GM21381 (cell line): ENCODE data around the gene KDM2B.
A peak's percentile ranks its signal among the peaks of the same experiment; 100 is the strongest.

Experiments
- ATAC-seq: cut with Tn5 transposase; IDR thresholded peaks from one replicate; pipeline ENCODE4 v1.9.1; 2021; ENCODE audit warnings: mild to moderate bottlenecking, moderate library complexity; ENCODE audit not compliant: unreplicated experiment

KDM2B gene

DNA sequence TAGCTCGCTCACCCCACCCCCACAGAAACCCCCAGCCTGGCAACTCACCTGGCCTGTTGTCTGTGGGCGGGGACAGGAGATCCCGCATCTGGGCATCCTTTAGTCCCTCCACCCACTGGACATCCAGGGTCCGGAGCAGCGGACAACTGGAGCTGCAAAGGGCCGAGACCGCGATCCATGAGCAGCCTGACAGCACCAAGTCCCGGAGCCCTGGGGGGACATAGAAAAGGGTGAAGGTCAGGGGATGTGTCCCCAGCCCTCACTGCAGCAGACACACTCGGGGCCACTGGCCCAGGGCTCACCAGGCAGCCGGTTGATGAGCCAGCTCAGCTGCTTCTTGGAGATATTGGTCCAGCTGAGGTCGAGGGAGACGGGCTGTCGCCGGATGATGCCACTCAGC lies 140.1 kb downstream of the KDM2B start:
- ATAC-seq, result no peak

DNA sequence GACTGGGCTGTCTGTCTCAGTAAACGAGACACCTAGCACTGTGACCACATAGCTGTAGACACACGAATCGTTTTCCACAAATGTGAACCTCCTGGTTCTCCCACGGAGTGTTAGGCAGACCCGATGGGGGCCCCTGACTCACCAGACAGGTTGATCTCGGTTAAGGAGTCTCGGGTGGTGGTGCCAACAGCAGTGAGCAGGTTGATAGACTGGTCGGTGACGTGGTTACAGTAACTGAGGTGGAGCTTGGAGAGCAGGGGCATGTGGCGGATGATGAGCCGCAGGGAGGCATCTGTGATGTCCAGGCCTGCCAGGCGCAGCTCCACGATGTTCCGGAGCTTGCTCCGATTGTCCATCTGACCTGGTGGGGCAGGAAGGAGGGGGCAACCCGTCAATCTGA lies 141.1 kb downstream of the KDM2B start:
- ATAC-seq, result no peak

DNA sequence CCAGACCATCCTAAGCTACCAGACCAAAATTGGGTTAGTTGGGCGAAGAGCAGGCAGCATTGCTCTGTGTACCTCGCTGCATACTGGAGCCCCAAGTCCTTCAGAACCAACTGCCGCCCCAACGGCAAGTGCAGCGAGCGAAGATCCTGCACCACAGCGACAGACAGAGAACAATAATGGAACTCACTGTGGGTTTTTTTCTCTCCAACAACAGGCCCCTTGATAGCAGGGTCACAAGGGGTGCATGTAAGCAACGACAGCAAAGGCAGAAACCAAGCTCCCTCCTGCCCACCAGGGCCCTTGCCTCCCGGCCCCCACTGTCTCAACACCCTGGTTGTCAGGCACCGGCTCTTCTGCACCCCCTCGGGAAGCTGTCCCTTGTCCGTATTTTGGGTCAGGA lies 141.9 kb downstream of the KDM2B start:
- ATAC-seq, result no peak

DNA sequence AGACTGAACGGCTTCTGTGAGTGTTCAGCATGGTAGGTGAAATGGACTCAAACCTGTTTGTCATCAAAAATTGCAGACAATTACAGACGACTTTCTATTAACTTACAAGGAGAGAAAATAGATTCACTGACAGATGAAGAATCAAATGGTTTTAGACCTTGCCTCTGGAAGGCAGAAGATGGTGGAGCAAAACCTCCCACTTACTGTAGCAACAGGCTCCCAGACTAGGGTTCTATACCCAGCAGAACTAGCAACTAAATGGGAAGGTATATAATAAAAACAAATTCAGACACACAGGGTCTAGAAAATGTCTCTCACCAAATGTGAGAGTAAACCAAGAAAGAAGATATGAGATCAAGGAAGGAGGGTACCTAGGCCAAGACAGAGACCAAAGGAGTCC lies 144.1 kb downstream of the KDM2B start:
- no peak for ATAC-seq

DNA sequence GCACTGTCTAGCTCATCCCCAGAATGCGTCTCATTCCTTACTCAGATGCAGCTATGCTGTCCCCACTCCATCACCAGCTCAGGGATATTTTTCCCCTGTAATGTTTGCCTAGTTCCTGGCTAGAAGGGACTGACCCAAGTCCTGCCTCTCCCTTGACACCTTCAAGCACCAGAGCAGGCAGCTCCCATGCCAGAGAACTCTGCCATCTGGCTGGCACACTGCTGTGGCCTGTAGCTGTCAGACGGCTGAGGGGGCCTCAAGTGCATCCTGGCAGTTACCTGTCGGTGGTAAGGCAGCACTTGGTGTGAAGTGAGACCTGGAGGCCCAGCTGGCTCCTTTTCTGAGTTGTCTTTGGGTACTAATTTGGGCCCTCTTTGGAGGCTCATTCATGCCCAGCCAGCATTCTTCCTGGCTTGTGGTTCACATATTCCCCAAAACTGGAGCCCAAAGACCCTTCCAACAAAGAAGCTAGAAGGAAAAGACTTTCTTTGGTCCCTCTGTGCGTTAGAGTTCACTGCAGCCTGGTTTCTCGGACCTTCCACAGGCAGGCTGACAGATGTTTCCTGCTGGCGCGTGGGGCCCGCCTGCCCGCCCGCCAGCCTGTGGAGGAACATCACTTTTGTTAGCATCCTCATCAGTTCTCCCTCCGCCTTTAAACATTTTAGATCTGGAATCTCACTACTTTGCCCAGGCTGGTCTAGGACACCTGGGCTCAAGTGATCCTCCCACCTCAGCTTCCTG lies 147.9 kb downstream of the KDM2B start:
- no peak for ATAC-seq

DNA sequence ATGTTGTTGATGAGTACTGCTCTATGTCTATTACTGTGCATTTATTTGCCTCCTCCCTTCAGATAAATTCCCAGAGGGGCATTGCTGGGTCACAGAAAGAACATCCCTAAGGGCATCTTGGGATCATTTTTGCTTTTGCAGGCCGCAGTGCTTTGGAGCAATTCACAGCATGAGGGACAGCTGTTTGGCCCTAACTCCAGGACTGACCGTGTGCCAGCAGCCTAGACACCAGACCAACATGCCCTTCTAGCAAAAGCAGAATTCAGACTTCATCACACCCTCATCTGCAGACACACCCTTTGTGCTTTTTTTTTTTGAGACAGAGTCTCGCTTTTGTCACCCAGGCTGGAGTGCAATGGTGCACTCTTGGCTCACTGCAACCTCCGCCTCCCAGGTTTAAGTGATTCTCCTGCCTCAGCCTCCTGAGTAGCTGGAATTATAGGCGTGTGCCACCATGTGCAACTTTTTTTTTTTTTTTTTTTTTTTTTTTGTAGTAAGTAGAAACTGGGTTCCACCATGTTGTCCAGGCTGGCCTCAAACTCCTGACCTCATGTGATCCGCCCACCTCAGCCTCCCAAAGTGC lies 149.9 kb downstream of the KDM2B start:
- no peak for ATAC-seq

DNA sequence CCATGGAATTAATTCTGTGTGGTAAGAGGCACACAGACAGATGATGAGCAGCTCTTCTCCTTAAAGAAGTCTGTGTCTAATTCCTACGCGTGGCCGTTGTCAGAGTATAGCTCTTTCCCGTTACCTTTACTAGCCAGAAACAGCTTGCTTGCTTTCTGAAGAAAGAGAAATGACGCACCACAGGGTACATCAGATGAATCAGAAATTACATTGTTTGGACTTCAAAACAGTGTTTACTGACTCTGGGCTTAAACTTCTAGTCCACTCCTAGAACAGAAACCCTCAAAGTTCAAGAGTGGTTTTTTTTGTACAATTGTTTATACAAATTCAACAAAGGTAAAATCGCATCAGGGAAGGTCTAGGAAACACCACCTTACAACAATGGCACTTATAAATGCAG lies 151.9 kb downstream of the KDM2B start:
- no peak for ATAC-seq

DNA sequence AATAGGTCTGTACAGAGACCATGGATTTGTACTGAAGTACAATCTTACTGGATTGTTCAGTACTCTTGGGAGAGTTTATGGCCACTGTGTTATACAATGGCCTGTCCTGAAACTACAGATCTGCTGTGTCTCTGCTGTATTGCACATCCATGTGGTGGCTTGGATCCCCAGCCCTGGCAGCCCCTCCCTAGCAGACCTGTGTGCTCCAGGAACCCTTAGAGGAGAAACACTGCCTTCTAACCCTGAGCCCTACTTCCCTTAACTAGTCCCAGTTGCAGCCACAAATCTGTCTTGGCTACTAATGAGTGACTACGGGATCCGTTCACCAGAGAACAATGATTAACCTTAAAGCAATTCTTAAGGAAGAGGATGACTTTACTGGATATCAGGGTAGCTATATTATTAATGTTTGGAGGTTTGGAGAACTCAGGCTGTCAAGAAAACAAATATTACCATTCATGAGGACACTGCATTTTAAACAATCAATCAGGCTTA lies 153.2 kb downstream of the KDM2B start:
- ATAC-seq, result no peak

DNA sequence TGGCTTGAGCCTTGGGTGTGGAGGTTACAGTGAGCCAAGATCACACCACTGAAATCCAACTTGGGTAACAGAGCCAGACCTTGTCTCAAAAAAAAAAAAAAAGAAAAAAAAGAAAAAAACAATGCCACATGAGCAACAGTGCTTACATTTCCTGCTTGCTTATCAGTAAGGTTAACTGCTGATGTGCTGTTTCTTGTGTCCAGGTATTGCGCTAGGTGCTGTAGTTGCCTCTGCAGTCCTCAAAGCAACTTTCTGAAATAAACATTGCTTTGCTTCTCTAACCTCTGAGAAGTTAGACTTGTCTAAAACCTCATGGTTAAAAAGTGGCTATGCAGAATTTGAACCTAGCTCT lies 156.2 kb downstream of the KDM2B start:
- ATAC-seq, result no peak

DNA sequence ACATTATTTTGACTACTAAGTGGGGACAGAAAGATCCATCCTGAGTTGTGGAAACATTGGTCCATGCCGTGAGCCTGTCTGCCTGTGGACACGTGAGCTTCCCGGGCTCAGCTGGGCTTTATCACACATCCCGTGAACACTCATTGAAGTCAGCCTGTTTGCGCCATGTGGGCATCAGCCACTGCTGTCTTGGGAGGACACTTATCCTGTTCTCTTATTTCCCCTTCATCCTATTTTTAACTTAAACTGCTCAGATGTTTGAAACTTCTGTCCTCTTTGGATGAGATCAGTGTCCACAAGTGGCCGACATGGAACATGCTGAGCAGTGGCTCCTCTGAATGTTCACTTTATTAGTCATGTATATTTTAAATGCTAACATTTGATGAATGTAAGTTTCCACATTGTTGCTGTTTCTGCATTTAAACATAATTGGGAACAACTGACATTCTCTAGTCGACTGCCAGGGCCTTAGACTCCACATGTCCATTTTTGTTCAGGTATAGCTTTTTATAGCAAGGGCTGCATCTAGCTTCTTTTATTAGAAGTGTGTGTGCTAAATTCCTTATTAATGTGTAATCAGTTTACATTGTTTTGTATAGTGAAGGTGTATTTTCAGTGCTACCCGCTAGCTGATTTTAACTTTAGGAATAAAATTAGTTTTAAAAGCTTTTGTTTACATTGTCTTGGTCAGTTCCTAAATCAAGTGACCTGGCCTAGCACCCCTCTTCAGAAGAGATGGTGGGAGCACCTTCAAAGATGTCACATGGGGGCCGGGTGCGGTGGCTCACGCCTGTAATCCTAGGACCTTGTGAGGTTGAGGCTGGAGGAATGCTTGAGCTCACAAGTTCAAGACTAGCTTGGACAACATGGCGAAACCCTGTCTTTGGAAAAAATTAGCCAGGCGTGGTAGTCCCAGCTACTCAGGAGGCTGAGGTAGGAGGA lies 156.9 kb downstream of the KDM2B start:
- no peak for ATAC-seq

DNA sequence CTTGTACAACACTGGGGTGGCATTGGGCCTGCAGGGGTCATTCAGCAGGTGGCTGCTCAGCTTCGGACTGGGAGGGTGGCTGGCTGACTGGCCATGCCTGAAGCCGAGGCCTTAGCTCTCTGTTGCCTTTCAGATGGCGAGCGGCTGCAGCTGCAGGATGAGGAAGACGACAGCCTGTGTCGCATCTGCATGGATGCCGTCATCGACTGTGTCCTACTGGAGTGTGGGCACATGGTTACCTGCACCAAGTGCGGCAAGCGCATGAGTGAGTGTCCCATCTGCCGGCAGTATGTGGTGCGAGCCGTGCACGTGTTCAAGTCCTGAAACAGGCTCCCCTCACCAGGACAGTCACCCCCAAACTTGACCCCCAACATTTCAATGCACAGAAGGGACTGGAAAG lies 157.6 kb downstream of the KDM2B start:
- no peak for ATAC-seq

DNA sequence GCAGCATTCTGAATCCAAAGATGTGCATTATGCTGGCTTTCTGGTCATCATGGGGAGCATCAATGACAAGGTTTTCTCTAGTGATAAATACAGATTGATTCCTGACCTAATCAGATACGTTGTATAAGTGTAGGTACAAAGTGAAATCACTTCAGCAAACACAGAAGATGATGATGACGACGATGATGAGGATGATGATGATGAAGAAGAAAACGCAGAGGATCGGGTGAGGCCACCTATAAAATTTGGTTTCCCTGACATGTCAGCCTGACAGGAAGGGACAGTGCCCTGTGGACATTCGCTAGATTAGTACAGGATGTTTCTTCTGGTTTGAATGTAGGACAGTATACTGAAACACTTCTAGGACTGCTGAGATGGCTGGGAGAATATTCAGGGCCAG lies 160.7 kb downstream of the KDM2B start:
- no peak for ATAC-seq

DNA sequence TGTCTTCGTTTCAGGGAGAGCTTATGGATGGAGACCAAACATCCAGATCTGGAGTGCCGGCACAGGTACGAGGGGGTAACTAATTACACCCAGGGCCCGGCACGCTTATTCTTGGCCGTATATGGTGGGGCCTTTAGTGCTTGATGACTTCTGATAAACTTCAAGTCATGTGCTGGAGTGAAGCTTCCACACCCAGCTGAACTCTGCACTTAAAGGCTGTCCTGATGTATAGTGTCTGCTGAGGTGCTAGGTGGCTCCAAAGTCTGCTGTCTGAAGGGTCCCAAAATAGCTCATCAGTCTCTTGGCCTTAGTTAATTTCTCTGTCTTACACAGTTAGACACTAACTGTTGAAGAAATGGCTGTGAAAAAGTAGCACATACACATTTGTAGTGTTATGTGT lies 163.0 kb downstream of the KDM2B start:
- no peak for ATAC-seq

DNA sequence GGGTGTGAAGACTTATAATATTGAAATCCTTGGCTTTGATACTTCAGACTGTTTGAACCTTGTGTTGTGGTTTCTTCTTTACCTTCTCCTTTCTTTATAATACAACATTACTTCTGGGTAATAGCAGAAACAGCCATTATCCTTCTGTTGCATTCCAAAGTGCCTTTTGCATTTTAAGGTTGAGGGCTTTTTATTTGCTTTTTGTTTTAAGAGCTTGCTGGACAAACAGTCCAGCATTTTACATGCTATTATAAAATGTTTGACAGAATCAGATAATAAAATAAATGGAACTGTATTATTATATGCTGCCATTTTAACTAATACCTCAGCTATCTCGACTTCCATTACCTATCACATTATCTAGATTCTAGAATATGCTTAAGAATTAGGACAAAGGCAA lies 166.9 kb downstream of the KDM2B start:
- ATAC-seq, result no peak

DNA sequence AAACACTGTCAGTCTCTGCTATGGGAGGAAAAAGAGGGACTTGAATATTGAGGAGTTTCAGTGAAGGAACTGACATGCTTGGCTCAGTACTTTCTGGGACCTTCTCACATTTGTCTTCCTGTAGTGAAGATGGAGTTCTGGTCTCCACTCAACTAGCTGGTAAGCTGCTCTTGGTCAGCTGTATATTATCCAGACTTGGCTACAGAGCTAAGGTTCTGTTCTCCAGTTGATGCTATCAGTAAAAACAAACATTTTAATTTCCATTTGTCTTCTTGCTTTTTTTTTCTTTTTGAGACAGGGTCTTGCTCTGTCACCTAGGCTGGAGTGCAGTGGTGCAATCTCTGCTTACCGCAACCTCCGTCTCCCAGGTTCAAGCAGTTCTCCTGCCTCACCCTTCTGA lies 175.6 kb downstream of the KDM2B start:
- ATAC-seq, result no peak

DNA sequence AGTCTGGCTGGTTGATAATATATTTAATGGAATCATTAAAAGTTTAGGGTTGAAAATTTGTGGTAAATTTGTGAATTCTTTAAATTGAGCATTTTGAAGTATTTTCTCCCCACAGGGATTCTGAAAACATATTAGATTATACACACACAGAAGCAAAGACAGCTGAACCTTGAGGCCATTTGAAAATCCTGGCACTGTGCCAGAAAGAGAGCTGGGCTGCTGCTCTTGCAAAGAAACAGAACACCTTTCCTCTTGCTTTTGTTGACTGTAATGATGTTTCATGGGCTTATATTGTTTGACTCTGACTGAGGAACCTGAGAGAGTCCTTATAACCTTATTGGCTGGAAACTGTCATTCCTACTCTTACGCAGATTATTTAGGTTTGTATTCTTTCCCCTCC lies 176.1 kb downstream of the KDM2B start:
- no peak for ATAC-seq

DNA sequence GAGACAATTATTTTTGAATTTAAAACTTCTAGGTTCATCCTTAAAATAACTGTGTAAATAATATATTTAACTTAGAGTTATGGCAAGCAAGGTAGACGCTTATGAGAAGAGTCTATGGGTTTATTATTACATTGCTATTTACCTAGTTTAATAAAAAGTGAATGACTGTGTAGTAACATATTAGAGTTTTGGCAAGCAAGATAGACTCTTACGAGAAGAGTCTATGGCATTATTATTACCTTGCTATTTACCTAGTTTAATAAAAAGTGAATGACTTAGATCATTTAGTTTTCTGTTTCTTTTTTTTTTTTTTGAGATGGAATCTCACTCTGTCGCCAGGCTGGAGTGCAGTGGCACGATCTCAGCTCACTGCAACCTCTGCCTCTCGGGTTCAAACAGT lies 177.1 kb downstream of the KDM2B start:
- ATAC-seq, result no peak

DNA sequence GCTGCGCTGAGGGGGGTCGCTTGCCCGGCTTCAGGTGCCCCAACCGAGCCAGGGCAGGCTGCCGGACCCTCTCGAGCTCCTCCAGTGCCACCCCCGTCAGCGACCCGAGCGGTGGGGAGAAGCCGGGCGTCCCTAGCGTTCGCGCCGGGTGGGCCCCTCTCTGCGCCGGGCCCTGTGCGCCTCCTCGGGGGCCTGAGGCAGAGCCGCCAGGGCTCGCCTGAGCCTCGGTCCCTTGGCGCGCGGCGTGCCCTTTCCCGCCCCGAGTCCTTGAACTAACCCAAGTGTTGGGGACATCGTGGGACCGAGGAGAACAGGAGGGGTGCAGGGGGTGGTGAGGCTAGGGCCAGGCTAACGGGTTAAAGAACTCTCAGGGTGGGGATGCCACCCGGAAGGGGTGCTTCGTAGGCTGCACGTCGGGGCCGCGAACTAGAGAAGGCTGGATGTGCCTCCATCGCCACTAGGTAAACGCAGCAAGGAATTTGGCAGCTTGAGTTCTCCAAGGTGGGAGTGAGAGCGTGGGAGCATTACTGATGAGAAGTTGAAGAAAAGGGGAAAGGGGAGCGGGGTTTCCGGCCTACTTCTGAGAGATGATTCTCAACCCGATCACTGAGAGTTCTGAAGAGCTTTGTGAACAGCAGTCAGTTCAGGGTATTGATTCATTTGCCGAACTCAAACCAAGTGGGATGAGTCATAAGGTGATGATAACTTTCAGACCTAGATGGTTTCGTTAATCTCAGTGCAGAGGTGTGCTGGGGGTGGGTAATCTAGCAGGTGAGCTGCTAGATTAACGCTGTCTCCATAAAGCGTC lies 180.3 kb downstream of the KDM2B start:
- ATAC-seq, result peak; percentile 36

DNA sequence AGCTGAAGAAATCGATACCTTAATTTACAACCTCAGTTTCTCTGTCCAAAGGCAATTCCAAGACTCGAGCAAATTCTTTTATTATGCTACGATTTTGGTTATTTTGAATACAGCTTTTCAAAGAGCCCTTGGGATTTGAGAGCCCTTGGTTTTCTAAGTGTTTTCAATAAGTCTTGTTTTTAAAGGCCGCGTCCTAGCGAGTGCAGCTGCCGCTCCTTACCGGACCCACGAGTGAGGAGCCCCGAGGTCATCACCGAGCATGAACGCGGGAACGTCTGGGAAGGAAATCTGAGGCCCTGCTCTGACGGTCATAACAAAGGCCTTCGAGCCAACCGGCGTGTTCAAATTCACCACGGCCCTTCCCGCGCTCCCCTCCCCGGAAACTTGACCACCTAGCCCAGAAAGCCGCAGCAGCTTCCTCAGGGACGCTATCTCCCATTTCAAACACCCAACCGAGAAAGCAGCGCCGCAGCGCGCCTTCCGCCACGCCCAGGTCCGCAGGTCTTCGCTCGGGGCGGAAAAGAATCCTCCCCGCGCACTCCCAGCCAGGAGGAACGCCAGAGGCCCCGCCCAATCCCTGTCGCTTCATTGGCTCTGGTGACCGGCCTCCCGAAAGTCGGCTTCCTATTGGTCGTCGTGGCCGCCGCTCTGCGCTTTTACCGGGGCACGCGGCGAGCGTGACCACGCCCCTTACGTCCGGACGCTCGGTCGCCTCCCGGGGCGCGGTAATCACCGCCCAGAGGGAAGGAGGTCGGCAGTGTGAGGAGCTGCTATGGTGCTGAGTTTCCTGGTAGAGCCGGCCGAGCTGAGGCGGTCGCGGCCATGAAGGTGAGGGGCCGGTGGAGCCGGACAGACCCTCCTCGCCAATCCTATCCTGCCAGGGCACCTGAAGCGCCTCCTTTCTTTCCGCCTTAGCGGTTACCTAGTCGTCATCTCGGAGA lies 181.2 kb downstream of the KDM2B start, which contains the start of gene RNF34:
TSS of gene RNF34 (plus strand) at position 728 of the 941 bp plus-strand sequence. CDS start at position 823, 95 bp downstream.
- ATAC-seq, result peak; percentile 90

DNA sequence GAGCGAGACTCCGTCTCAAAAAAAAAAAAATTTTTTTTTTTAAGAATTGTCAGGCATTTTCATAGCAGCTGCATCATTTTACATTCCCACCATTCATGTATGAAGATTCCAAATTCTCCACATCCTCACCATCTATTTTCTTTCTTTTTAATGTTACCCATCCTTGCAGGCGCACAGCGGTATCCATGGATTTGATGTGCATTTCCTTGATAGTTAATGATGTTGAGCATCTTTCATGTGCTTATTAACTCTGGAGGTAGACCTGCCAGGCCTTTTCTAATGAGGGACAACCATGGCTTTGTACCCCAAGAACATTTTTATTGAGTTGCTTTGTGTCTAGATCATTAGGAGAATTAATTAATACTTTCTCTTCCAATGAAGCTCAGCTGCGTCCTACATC lies 182.5 kb downstream of the KDM2B start:
- no peak for ATAC-seq
